Ovary (tissue), 3 donors: Measurements from ENCODE around the gene NANS.

Experiments
- EP300 ChIP-seq: sonication (generic); formaldehyde crosslinking; IDR thresholded peaks from one replicate; pipeline ENCODE4 v1.6.1; 2017; ENCODE audit warnings: antibody characterized with exemption
- POLR2A ChIP-seq: fragments of 450-650 bp; IDR thresholded peaks from one replicate; pipeline ENCODE4 v1.6.1; 2017; ENCODE audit warnings: antibody characterized with exemption, mild to moderate bottlenecking, moderate library complexity
- TF ChIP-seq, protein P1 (sequence below), 3 donors: fragments of 450-650 bp in 2 of 3; fragments of 200-600 bp in 1 of 3; IDR thresholded peaks; one replicate each; pipeline versions ENCODE4 v1.5.1 to v1.8.0; 2016 to 2022; ENCODE audit warnings: antibody characterized with exemption in 3 of 3, mild to moderate bottlenecking in 1 of 3
- donor health status: DM: no; HTN: no; CAD: no.

DNA sequence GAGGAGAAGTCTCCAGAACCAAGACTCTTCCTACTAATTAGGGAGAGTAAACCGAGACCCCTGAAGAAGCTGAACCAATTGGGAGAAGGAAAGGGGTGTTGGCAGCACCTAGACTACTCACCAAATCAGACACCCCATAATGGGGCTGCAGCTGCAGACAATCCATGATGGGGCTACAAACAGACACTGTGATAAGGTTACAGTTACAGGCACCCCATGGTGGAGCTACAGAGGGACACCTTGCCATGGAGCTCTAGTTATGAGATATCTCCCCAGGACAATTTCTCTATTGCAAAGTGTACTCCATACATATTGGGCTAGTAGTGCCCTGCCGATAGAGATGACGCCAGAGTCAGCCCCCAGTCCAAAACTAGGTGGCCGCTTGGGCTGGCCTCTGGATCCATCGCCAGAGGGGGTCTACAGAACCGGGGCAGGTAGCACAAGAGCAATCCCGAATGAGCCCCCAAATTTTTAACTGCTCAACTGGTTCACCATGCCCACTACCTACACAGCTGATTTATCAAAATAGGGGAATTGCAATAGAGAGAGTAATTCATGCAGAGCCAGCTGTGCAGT lies 2.1 kb upstream of the NANS start:
- TF ChIP-seq, protein P1, sequence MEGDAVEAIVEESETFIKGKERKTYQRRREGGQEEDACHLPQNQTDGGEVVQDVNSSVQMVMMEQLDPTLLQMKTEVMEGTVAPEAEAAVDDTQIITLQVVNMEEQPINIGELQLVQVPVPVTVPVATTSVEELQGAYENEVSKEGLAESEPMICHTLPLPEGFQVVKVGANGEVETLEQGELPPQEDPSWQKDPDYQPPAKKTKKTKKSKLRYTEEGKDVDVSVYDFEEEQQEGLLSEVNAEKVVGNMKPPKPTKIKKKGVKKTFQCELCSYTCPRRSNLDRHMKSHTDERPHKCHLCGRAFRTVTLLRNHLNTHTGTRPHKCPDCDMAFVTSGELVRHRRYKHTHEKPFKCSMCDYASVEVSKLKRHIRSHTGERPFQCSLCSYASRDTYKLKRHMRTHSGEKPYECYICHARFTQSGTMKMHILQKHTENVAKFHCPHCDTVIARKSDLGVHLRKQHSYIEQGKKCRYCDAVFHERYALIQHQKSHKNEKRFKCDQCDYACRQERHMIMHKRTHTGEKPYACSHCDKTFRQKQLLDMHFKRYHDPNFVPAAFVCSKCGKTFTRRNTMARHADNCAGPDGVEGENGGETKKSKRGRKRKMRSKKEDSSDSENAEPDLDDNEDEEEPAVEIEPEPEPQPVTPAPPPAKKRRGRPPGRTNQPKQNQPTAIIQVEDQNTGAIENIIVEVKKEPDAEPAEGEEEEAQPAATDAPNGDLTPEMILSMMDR (IDR thresholded peaks at IDR 0.05), result no peak
- no peak for TF ChIP-seq POLR2A
- TF ChIP-seq EP300, result no peak
